Measurements from ENCODE around the gene STAG1. TPM values are rescaled to one million over a fixed set of nuclear protein-coding genes. Genes with fewer than 3 reads are reported as not detected.

STAG1 gene
- total and polyA plus RNA-seq, 4 donors: 4.6 to 28.0 (median 16.6) TPM

- Histone ChIP-seq H3K27ac (ENCODE audit: low read depth in 1 of 2, low read length in 2 of 2) (no peak overlapping the region), H3K36me3 (ENCODE audit: control insufficient read depth in 4 of 4, insufficient read depth in 3 of 4, low read depth in 1 of 4, low read length in 3 of 4) (peaks cover 0 to 5% (median 2%) of the 10 kb centered on the region in 4 donors), H3K4me3 (ENCODE audit: low read depth in 1 of 3, low read length in 3 of 3) (no peak overlapping the region), H3K9me3 (ENCODE audit: control insufficient read depth in 4 of 4, low read length in 3 of 4) (no peaks in the 10 kb centered on the region), H3K4me1 (ENCODE audit: control insufficient read depth in 4 of 4, insufficient read depth in 4 of 4, low read length in 3 of 4) (peaks cover 0 to 2% (median 0%) of the 10 kb centered on the region in 4 donors), H3K9ac (ENCODE audit: low read depth in 1 of 2, low read length in 2 of 2) (no peak overlapping the region), H3K27me3 (ENCODE audit: control insufficient read depth in 4 of 4, insufficient read depth in 4 of 4, low read length in 3 of 4) (no peaks in the 10 kb centered on the region)
- TF ChIP-seq ATF3 (IDR thresholded peaks at IDR 0.05): no peak
- no peak for TF ChIP-seq REST (IDR thresholded peaks at IDR 0.05)
- no peak for TF ChIP-seq EGR1 (IDR thresholded peaks at IDR 0.05; ENCODE audit: low read depth in 2 of 2)
- no peak for TF ChIP-seq HNF4G (IDR thresholded peaks at IDR 0.05)
- TF ChIP-seq RXRA (IDR thresholded peaks at IDR 0.05): no peak
- no peak for TF ChIP-seq GABPA (IDR thresholded peaks at IDR 0.05 in 1 of 2, conservative IDR thresholded peaks at IDR 0.05 in 1 of 2)
- TF ChIP-seq, protein P1, sequence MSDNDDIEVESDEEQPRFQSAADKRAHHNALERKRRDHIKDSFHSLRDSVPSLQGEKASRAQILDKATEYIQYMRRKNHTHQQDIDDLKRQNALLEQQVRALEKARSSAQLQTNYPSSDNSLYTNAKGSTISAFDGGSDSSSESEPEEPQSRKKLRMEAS (IDR thresholded peaks at IDR 0.05): no peak
- no peak for TF ChIP-seq ZBTB33 (IDR thresholded peaks at IDR 0.05)
- no peak for TF ChIP-seq FOXA2 (IDR thresholded peaks at IDR 0.05)
- no peak for TF ChIP-seq TAF1 (conservative IDR thresholded peaks at IDR 0.05)
- TF ChIP-seq FOXA1 (IDR thresholded peaks at IDR 0.05): no peak
- no peak for TF ChIP-seq JUND (IDR thresholded peaks at IDR 0.05)
- no peak for TF ChIP-seq SP1 (IDR thresholded peaks at IDR 0.05)
- no peak for TF ChIP-seq RAD21 (IDR thresholded peaks at IDR 0.05)
- TF ChIP-seq YY1 (IDR thresholded peaks at IDR 0.05): no peak
- no peak for TF ChIP-seq NR2F2 (IDR thresholded peaks at IDR 0.05)
- no peak for TF ChIP-seq HNF4A (conservative IDR thresholded peaks at IDR 0.05)
- TF ChIP-seq, protein P2, sequence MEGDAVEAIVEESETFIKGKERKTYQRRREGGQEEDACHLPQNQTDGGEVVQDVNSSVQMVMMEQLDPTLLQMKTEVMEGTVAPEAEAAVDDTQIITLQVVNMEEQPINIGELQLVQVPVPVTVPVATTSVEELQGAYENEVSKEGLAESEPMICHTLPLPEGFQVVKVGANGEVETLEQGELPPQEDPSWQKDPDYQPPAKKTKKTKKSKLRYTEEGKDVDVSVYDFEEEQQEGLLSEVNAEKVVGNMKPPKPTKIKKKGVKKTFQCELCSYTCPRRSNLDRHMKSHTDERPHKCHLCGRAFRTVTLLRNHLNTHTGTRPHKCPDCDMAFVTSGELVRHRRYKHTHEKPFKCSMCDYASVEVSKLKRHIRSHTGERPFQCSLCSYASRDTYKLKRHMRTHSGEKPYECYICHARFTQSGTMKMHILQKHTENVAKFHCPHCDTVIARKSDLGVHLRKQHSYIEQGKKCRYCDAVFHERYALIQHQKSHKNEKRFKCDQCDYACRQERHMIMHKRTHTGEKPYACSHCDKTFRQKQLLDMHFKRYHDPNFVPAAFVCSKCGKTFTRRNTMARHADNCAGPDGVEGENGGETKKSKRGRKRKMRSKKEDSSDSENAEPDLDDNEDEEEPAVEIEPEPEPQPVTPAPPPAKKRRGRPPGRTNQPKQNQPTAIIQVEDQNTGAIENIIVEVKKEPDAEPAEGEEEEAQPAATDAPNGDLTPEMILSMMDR (IDR thresholded peaks at IDR 0.05; ENCODE audit: low read depth, low read length, missing input control): no peak
- no peak for DNase-seq (ENCODE audit: low spot score)
- 93% methylated on average over 2 of the region's 2 CpGs for WGBS
These were observed 315.1 kb downstream of the STAG1 start for GRCh38 chr3:136437043-136437442.
